OCI-LY1 (cell line): ENCODE measurements around the gene OR13C9.
"Not testable (repeated sequence)": the region's sequence is repeated elsewhere in the genome, so short reads cannot be mapped to it uniquely, and the experiment has no call there.

Experiments used
- H2AFZ ChIP-seq: fragments of 200-600 bp; sonication (generic), shearing (Covaris generic); 2 replicates; pipeline ENCODE4 v1.6.0; 2014; ENCODE audit warnings: antibody characterized with exemption, mild to moderate bottlenecking, low read length
- H3F3A ChIP-seq: fragments of 200-600 bp; sonication (generic), shearing (Covaris generic); 2 replicates; pipeline ENCODE4 v1.6.0; 2014; ENCODE audit warnings: mild to moderate bottlenecking, antibody characterized with exemption, low read length, moderate library complexity; ENCODE audit not compliant: insufficient read depth
- H3K27ac ChIP-seq: fragments of 200-600 bp; sonication (generic); 2 replicates; pipeline ENCODE4 v1.5.1; 2014; ENCODE audit warnings: low read length, mixed run types, mild to moderate bottlenecking, low read depth; ENCODE audit not compliant: poor library complexity, severe bottlenecking
- H3K27me3 ChIP-seq: fragments of 200-600 bp; sonication (generic); 2 replicates; pipeline ENCODE4 v1.6.0; 2014; ENCODE audit warnings: antibody characterized with exemption, mild to moderate bottlenecking, low read length, moderate library complexity; ENCODE audit not compliant: insufficient read depth
- H3K36me3 ChIP-seq: fragments of 200-600 bp; sonication (generic); 2 replicates; pipeline ENCODE4 v1.6.1; 2014; ENCODE audit warnings: mild to moderate bottlenecking, antibody characterized with exemption, low read length, moderate library complexity, mixed read lengths; ENCODE audit not compliant: insufficient read depth
- H3K4me1 ChIP-seq: fragments of 200-600 bp; sonication (generic); 2 replicates; pipeline ENCODE4 v1.5.1; 2014; ENCODE audit warnings: mild to moderate bottlenecking, low read length, moderate library complexity; ENCODE audit not compliant: insufficient read depth, severe bottlenecking
- H3K4me2 ChIP-seq: fragments of 200-600 bp; sonication (generic), shearing (Covaris generic); 2 replicates; pipeline ENCODE4 v1.6.1; 2014; ENCODE audit warnings: low read length
- H3K4me3 ChIP-seq: fragments of 200-600 bp; sonication (generic); 2 replicates; pipeline ENCODE4 v1.5.1; 2014; ENCODE audit warnings: low read length, low read depth, mild to moderate bottlenecking, mixed read lengths; ENCODE audit not compliant: poor library complexity, severe bottlenecking
- H3K79me2 ChIP-seq: fragments of 200-600 bp; shearing (Covaris generic); 2 replicates; pipeline ENCODE4 v1.6.1; 2016; ENCODE audit warnings: mixed run types, low read length, mixed read lengths; ENCODE audit not compliant: insufficient read depth
- H3K9ac ChIP-seq: fragments of 200-600 bp; sonication (generic), shearing (Covaris generic); 2 replicates; pipeline ENCODE4 v1.6.1; 2014; ENCODE audit warnings: mild to moderate bottlenecking, low read length, mixed read lengths
- H3K9me2 ChIP-seq: fragments of 200-600 bp; sonication (generic), shearing (Covaris generic); 2 replicates; pipeline ENCODE4 v1.6.1; 2014; ENCODE audit warnings: low read depth, mild to moderate bottlenecking, low read length, mixed read lengths
- H3K9me3 ChIP-seq: fragments of 200-600 bp; shearing (Covaris generic); 2 replicates; pipeline ENCODE4 v1.6.1; 2014; ENCODE audit warnings: low read length, mixed read lengths
- H4K20me1 ChIP-seq: fragments of 200-600 bp; sonication (generic), shearing (Covaris generic); 2 replicates; pipeline ENCODE4 v1.6.0; 2016; ENCODE audit warnings: mild to moderate bottlenecking, low read length; ENCODE audit not compliant: insufficient read depth
- EZH2 ChIP-seq: fragments of 200-600 bp; sonication (generic), shearing (Covaris generic); IDR thresholded peaks from 2 replicates; pipeline ENCODE4 v1.8.0; 2017; ENCODE audit warnings: borderline replicate concordance, mixed run types, mild to moderate bottlenecking, antibody characterized with exemption, low read length, moderate library complexity, mixed read lengths
- TF ChIP-seq, protein P1 (sequence below): fragments of 200-600 bp; sonication (generic), shearing (Covaris generic); IDR thresholded peaks from 2 replicates; pipeline ENCODE4 v1.5.1; 2017; ENCODE audit warnings: mild to moderate bottlenecking, antibody characterized with exemption, low read length, moderate library complexity, mixed read lengths

Gene OR13C9

GRCh38 chr9:104633976-104634520 is 16.0 kb upstream of the OR13C9 start:
- Histone ChIP-seq H3K79me2 (no peaks in the 10 kb centered on the region), H3K9ac (no peak overlapping the region), H2AFZ (no peak overlapping the region), H4K20me1 (no peaks in the 10 kb centered on the region), H3K4me1 (no peaks in the 10 kb centered on the region), H3K36me3 (no peaks in the 10 kb centered on the region), H3K4me3 (no peak overlapping the region), H3K9me3 (no peaks in the 10 kb centered on the region), H3K9me2 (no peaks in the 10 kb centered on the region), H3K27ac (no peak overlapping the region), H3K27me3 (0 out of 2 replicates have a peak, but pooled peaks cover 3% of the 10 kb centered on the region), H3F3A (no peaks in the 10 kb centered on the region), H3K4me2 (no peak overlapping the region)
- TF ChIP-seq EZH2: no peak
- TF ChIP-seq, protein P1, sequence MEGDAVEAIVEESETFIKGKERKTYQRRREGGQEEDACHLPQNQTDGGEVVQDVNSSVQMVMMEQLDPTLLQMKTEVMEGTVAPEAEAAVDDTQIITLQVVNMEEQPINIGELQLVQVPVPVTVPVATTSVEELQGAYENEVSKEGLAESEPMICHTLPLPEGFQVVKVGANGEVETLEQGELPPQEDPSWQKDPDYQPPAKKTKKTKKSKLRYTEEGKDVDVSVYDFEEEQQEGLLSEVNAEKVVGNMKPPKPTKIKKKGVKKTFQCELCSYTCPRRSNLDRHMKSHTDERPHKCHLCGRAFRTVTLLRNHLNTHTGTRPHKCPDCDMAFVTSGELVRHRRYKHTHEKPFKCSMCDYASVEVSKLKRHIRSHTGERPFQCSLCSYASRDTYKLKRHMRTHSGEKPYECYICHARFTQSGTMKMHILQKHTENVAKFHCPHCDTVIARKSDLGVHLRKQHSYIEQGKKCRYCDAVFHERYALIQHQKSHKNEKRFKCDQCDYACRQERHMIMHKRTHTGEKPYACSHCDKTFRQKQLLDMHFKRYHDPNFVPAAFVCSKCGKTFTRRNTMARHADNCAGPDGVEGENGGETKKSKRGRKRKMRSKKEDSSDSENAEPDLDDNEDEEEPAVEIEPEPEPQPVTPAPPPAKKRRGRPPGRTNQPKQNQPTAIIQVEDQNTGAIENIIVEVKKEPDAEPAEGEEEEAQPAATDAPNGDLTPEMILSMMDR: no peak

DNA sequence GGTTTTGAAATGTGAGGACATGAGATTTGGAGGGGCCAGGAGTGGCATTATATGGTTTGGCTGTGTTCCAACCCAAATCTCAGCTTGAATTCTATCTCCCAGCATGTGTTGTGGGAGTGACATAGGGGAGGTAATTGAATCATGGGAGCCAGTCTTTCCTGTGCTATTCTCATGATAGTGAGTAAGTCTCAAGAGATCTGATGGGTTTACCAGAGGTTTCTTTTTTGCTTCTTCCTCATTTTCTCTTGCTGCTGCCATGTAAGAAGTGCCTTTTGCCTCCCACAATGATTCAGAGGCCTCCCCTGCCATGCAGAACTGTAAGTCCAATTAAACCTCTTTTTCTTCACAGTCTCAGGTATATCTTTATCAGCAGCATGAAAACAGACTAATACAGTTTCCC is 8.0 kb upstream of the OR13C9 start:
- H3K27ac ChIP-seq, H2AFZ ChIP-seq, H3K9ac ChIP-seq, H3K4me3 ChIP-seq, H3F3A ChIP-seq, H3K79me2 ChIP-seq, H3K36me3 ChIP-seq, H3K4me1 ChIP-seq, H3K4me2 ChIP-seq, H4K20me1 ChIP-seq, H3K27me3 ChIP-seq, H3K9me3 ChIP-seq, H3K9me2 ChIP-seq: not testable (repeated sequence)

GRCh38 chr9:104617418-104617817 is 586 bp downstream of the OR13C9 start:
- no peak for TF ChIP-seq EZH2
- TF ChIP-seq, protein P1: no peak
- no peaks in the 10 kb centered on the region for H3K36me3 ChIP-seq
- no peaks in the 10 kb centered on the region for H3K79me2 ChIP-seq

GRCh38 chr9:104611213-104611612 is 6.8 kb downstream of the OR13C9 start:
- H4K20me1 ChIP-seq: no peaks in the 10 kb centered on the region
- no peaks in the 10 kb centered on the region for H3K36me3 ChIP-seq
- no peaks in the 10 kb centered on the region for H3F3A ChIP-seq
- H3K9me3 ChIP-seq: no peaks in the 10 kb centered on the region
- H3K4me2 ChIP-seq: no peak overlapping the region
- H3K4me1 ChIP-seq: no peaks in the 10 kb centered on the region
- no peak overlapping the region for H2AFZ ChIP-seq
- TF ChIP-seq, protein P1: no peak
- TF ChIP-seq EZH2: no peak
- H3K79me2 ChIP-seq: no peaks in the 10 kb centered on the region
- no peak overlapping the region for H3K27ac ChIP-seq
- H3K9me2 ChIP-seq: no peaks in the 10 kb centered on the region
- H3K9ac ChIP-seq: no peak overlapping the region
- no peak overlapping the region for H3K4me3 ChIP-seq
- no peaks in the 10 kb centered on the region for H3K27me3 ChIP-seq

More at GRCh38 chr9:104617418-104617817, 586 bp downstream of the OR13C9 start:
- H4K20me1 ChIP-seq: no peaks in the 10 kb centered on the region
- H3K27ac ChIP-seq: no peak overlapping the region
- no peaks in the 10 kb centered on the region for H3F3A ChIP-seq
- no peak overlapping the region for H3K4me3 ChIP-seq
- no peak overlapping the region for H3K4me2 ChIP-seq
- no peaks in the 10 kb centered on the region for H3K9me2 ChIP-seq
- H2AFZ ChIP-seq: no peak overlapping the region
- no peaks in the 10 kb centered on the region for H3K9me3 ChIP-seq
- no peaks in the 10 kb centered on the region for H3K4me1 ChIP-seq
- no peak overlapping the region for H3K9ac ChIP-seq
- no peaks in the 10 kb centered on the region for H3K27me3 ChIP-seq
